Omental fat pad (tissue), 4 donors: ENCODE data around the gene KRTAP4-8. TPM values are rescaled to one million over a fixed set of nuclear protein-coding genes. Genes with fewer than 3 reads are reported as not detected.
"Not testable (repeated sequence)": the region's sequence is repeated elsewhere in the genome, so short reads cannot be mapped to it uniquely, and the experiment has no call there.

Source experiments
- ATAC-seq: fragments of 150-250 bp; one replicate; pipeline ENCODE4 v1.9.1; 2016; ENCODE audit warnings: mild to moderate bottlenecking, moderate library complexity; ENCODE audit not compliant: low FRiP score
- DNase-seq: peaks from one replicate; pipeline ENCODE4 v3.0.0-alpha.2; 2019; ENCODE audit warnings: low spot score
- CTCF ChIP-seq, 3 donors: fragments of 450-650 bp; IDR thresholded peaks; one replicate each; pipeline ENCODE4 v1.5.1; 2016 to 2017; ENCODE audit warnings: antibody characterized with exemption in 3 of 3, mild to moderate bottlenecking in 3 of 3, moderate library complexity in 2 of 3
- total RNA-seq, 4 donors: library from RNA; depleted of rRNA; stranded (reverse); fragments of >200 nt; gene quantifications; one replicate each; pipeline ENCODE4 v1.1.0, GENCODE V29; 2016

The KRTAP4-8 gene
- total RNA-seq, 4 donors from 2014 or later = not detected

GRCh38 chr17:41131979-41132378 is 34.0 kb upstream of the KRTAP4-8 start:
- DNase-seq = no peak
- no peak for TF ChIP-seq CTCF (IDR thresholded peaks at IDR 0.05)

GRCh38 chr17:41127371-41127770 is 29.4 kb upstream of the KRTAP4-8 start:
- ATAC-seq = no peak
- DNase-seq = no peak
- TF ChIP-seq CTCF (IDR thresholded peaks at IDR 0.05) = no peak

More at GRCh38 chr17:41131979-41132378, 34.0 kb upstream of the KRTAP4-8 start:
- no peak for ATAC-seq

- no peak for TF ChIP-seq CTCF (IDR thresholded peaks at IDR 0.05)
- DNase-seq (no peak), ATAC-seq (no peak)
These were observed 28.5 kb upstream of the KRTAP4-8 start for GRCh38 chr17:41126412-41126811.

GRCh38 chr17:41125064-41125463 is 27.1 kb upstream of the KRTAP4-8 start:
- no peak for DNase-seq
- no peak for ATAC-seq
- no peak for TF ChIP-seq CTCF (IDR thresholded peaks at IDR 0.05)

GRCh38 chr17:41123991-41124371 is 26.0 kb upstream of the KRTAP4-8 start, which contains the start of gene KRTAP4-12:
Gene KRTAP4-12, minus strand, starts transcription at chr17:41124182. Its CDS starts 60 bp downstream, at chr17:41124122.
- ATAC-seq, DNase-seq: not testable (repeated sequence)

- DNase-seq, ATAC-seq: not testable (repeated sequence)
These were observed 25.5 kb upstream of the KRTAP4-8 start for GRCh38 chr17:41123292-41123990.

- ATAC-seq = no peak
- TF ChIP-seq CTCF (IDR thresholded peaks at IDR 0.05) = no peak
These were observed 23.8 kb upstream of the KRTAP4-8 start for GRCh38 chr17:41121742-41122141.

GRCh38 chr17:41119696-41120690 is 22.1 kb upstream of the KRTAP4-8 start:
- ATAC-seq = not testable (repeated sequence)

More at GRCh38 chr17:41121742-41122141, 23.8 kb upstream of the KRTAP4-8 start:
- no peak for DNase-seq

More at GRCh38 chr17:41119696-41120690, 22.1 kb upstream of the KRTAP4-8 start:
- DNase-seq = not testable (repeated sequence)
